Measurements from ENCODE around the gene RNF103. TPM values are rescaled to one million over a fixed set of nuclear protein-coding genes. Genes with fewer than 3 reads are reported as not detected.

Gene RNF103
- total and polyA plus RNA-seq, 8 donors, result 7.8 to 132 (median 28.6) TPM

Other genes with a start within 250 kb of the RNF103 start
- gene KDM3A, start 182.5 kb downstream of the RNF103 start, total RNA-seq, result 100 to 1,000 TPM in 1 of 5 donors, 10 to 100 TPM in 4; 27.5 to 101 (median 92.8) TPM
- 10 to 100 TPM; 10.4 to 20.0 (median 13.6) TPM for gene KDM3A, start 182.5 kb downstream of the RNF103 start, polyA plus RNA-seq
- gene CHMP3, start 60.4 kb downstream of the RNF103 start, total RNA-seq, result 100 to 1,000 TPM in 2 of 5 donors, 10 to 100 TPM in 3; 25.7 to 158 (median 71.0) TPM
- 100 to 1,000 TPM in 2 of 3 donors, 10 to 100 TPM in 1; 70.8 to 123 (median 104) TPM for gene CHMP3, start 60.4 kb downstream of the RNF103 start, polyA plus RNA-seq
- gene RMND5A, start 96.4 kb upstream of the RNF103 start, total RNA-seq, result 100 to 1,000 TPM in 1 of 5 donors, 10 to 100 TPM in 4; 19.8 to 111 (median 46.9) TPM
- gene RMND5A, start 96.4 kb upstream of the RNF103 start, polyA plus RNA-seq, result 1 to 10 TPM; 7.3 to 9.5 (median 8.9) TPM
- 10 to 100 TPM in 1 of 5 donors, 1 to 10 TPM in 2, not detected in 2; 1.3 to 24.9 (median 6.2) TPM for gene CD8A, start 167.0 kb upstream of the RNF103 start, total RNA-seq
- gene CD8A, start 167.0 kb upstream of the RNF103 start, polyA plus RNA-seq, result 10 to 100 TPM in 1 of 3 donors, 1 to 10 TPM in 2; 1.2 to 13.1 (median 1.3) TPM
- gene CD8B, start 238.0 kb upstream of the RNF103 start, total RNA-seq, result 10 to 100 TPM in 1 of 5 donors, 1 to 10 TPM in 2, not detected in 2; 2.2 to 14.0 (median 3.3) TPM
- 1 to 10 TPM in 1 of 3 donors, under 1 TPM in 2; 0.68 to 9.3 (median 0.78) TPM for gene CD8B, start 238.0 kb upstream of the RNF103 start, polyA plus RNA-seq

Data from stomach (tissue), 8 donors.